IPS-NIHi7 (cell line): ENCODE measurements around the gene FBH1.
"Not testable (repeated sequence)": the region's sequence is repeated elsewhere in the genome, so short reads cannot be mapped to it uniquely, and the experiment has no call there.

Source experiments
- DNase-seq: peaks from one replicate; pipeline ENCODE4 v3.0.0; 2012; ENCODE audit warnings: mixed read lengths; ENCODE audit errors: extremely low spot score

FBH1 gene

GRCh38 chr10:5941579-5941978 lies 51.5 kb downstream of the FBH1 start:
- DNase-seq = no peak

GRCh38 chr10:5942001-5942400 lies 52.0 kb downstream of the FBH1 start:
- DNase-seq = no peak

- no peak for DNase-seq
These were observed 52.4 kb downstream of the FBH1 start for GRCh38 chr10:5942474-5942873.

- DNase-seq = peak; percentile 44
These were observed 53.5 kb downstream of the FBH1 start for GRCh38 chr10:5943536-5943935.

GRCh38 chr10:5944389-5945189 lies 54.5 kb downstream of the FBH1 start:
- DNase-seq = no peak

- DNase-seq = no peak
These were observed 55.1 kb downstream of the FBH1 start for GRCh38 chr10:5945190-5945509.

- peak; percentile 34 for DNase-seq
These were observed 55.7 kb downstream of the FBH1 start for GRCh38 chr10:5945561-5946418.

GRCh38 chr10:5946419-5946775 lies 56.4 kb downstream of the FBH1 start:
- not testable (repeated sequence) for DNase-seq

- DNase-seq = no peak
These were observed 56.7 kb downstream of the FBH1 start for GRCh38 chr10:5946786-5947185.

GRCh38 chr10:5947471-5948207 lies 57.6 kb downstream of the FBH1 start:
- DNase-seq = no peak

- DNase-seq = no peak
These were observed 58.2 kb downstream of the FBH1 start for GRCh38 chr10:5948208-5948585.

- peak; percentile 85 for DNase-seq
These were observed 59.1 kb downstream of the FBH1 start for GRCh38 chr10:5949009-5949759.

GRCh38 chr10:5951167-5951711 lies 61.2 kb downstream of the FBH1 start:
- no peak for DNase-seq

GRCh38 chr10:5951721-5952407 lies 61.8 kb downstream of the FBH1 start:
- no peak for DNase-seq

- peak; percentile 26 for DNase-seq
These were observed 62.8 kb downstream of the FBH1 start for GRCh38 chr10:5952731-5953385.

- peak; percentile 7 for DNase-seq
These were observed 63.6 kb downstream of the FBH1 start for GRCh38 chr10:5953676-5954075.

- no peak for DNase-seq
These were observed 66.3 kb downstream of the FBH1 start for GRCh38 chr10:5956146-5956936.

GRCh38 chr10:5958077-5958476 lies 68.0 kb downstream of the FBH1 start:
- no peak for DNase-seq

- DNase-seq = no peak
These were observed 68.6 kb downstream of the FBH1 start for GRCh38 chr10:5958675-5959074.

GRCh38 chr10:5959142-5959541 lies 69.1 kb downstream of the FBH1 start:
- no peak for DNase-seq
